Type B pancreatic cell (in vitro differentiated cells): ENCODE measurements around the gene PHF21A. TPM values are rescaled to one million over a fixed set of nuclear protein-coding genes. Genes with fewer than 3 reads are reported as not detected.

Source experiments
- DNase-seq: peaks from one replicate; pipeline ENCODE4 v3.0.0; 2021; ENCODE audit warnings: mixed read lengths; ENCODE audit not compliant: unreplicated experiment; ENCODE audit errors: extremely low spot score
- H3K27ac Mint-ChIP-seq: 2 replicates; pipeline ENCODE4 v1.8.0; 2021; ENCODE audit warnings: mild to moderate bottlenecking, mixed read lengths
- H3K27me3 Mint-ChIP-seq: 2 replicates; pipeline ENCODE4 v1.8.0; 2021; ENCODE audit warnings: mixed read lengths
- H3K36me3 Mint-ChIP-seq: 2 replicates; pipeline ENCODE4 v1.8.0; 2021; ENCODE audit warnings: mixed read lengths
- H3K4me1 Mint-ChIP-seq: one replicate; pipeline ENCODE4 v1.8.0; 2021; ENCODE audit warnings: mixed read lengths; ENCODE audit not compliant: unreplicated experiment
- H3K4me3 Mint-ChIP-seq: 2 replicates; pipeline ENCODE4 v1.8.0; 2021; ENCODE audit warnings: mild to moderate bottlenecking, mixed read lengths
- H3K9me3 Mint-ChIP-seq: 2 replicates; pipeline ENCODE4 v1.8.0; 2021; ENCODE audit warnings: mixed read lengths
- total RNA-seq: library from RNA; stranded (reverse); gene quantifications from 2 replicates; pipeline ENCODE4 v1.2.1, GENCODE V29; 2021; ENCODE audit warnings: low replicate concordance
- TF ChIP-seq, protein P1 (sequence below): fragments of 200-600 bp; sonication (generic); conservative IDR thresholded peaks from 2 replicates; pipeline ENCODE4 v1.5.0; 2021; ENCODE audit warnings: antibody characterized with exemption, mild to moderate bottlenecking

Gene PHF21A
- total RNA-seq, 1 donor from 2014 or later, result 62.4 TPM

DNA sequence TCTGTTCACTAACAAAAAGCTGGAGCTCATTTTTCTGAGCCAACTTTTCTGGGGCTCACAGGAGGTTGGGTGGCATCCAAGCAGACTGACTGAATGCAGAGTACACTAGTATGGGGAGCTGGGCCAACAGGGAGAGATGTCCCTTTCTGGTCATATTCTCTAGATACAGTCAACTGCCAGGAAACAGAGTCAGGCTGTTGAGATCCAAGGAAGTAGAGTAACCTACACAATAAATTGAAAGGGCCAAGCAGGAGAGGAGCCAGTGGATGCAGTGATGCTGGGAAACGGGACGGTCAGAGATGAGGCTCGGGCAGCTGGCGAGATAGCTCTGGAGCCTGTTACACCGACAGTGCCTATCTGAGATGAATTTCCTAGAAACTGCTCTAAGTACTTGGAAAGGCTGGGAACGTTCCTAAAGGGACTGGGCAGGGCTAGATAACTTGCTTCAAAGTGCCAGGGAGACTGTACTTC is 127.7 kb downstream of the PHF21A start:
- no peak overlapping the region for H3K4me3 Mint-ChIP-seq
- H3K9me3 Mint-ChIP-seq, result no peaks in the 10 kb centered on the region
- H3K27me3 Mint-ChIP-seq, result no peaks in the 10 kb centered on the region
- TF ChIP-seq, protein P1, sequence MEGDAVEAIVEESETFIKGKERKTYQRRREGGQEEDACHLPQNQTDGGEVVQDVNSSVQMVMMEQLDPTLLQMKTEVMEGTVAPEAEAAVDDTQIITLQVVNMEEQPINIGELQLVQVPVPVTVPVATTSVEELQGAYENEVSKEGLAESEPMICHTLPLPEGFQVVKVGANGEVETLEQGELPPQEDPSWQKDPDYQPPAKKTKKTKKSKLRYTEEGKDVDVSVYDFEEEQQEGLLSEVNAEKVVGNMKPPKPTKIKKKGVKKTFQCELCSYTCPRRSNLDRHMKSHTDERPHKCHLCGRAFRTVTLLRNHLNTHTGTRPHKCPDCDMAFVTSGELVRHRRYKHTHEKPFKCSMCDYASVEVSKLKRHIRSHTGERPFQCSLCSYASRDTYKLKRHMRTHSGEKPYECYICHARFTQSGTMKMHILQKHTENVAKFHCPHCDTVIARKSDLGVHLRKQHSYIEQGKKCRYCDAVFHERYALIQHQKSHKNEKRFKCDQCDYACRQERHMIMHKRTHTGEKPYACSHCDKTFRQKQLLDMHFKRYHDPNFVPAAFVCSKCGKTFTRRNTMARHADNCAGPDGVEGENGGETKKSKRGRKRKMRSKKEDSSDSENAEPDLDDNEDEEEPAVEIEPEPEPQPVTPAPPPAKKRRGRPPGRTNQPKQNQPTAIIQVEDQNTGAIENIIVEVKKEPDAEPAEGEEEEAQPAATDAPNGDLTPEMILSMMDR, result no peak
- H3K4me1 Mint-ChIP-seq, result peaks cover 30% of the 10 kb centered on the region
- no peak overlapping the region for H3K27ac Mint-ChIP-seq
- H3K36me3 Mint-ChIP-seq, result peaks cover 5% of the 10 kb centered on the region
- no peak for DNase-seq

DNA sequence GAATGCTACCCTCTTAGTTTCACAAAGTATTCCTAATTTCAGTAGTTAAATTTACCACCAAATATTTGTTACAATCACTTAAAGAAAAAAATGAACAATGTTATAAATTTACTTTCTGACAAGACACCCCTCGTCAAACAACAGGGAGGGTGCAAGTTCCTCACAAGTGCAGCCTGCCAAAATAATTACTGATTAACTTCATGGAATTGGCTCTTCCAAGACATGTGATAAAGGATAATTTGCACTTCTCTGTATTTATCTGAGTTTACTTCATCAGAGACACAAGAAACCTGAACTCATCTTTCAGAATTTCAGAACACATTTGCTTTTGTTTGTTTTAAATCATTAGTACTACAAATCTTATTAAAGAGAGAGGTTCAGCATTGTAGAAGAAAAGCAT is 132.3 kb downstream of the PHF21A start:
- H3K9me3 Mint-ChIP-seq, result no peaks in the 10 kb centered on the region
- peaks cover 25% of the 10 kb centered on the region for H3K4me1 Mint-ChIP-seq
- TF ChIP-seq, protein P1, result no peak
- no peak overlapping the region for H3K4me3 Mint-ChIP-seq
- no peaks in the 10 kb centered on the region for H3K27me3 Mint-ChIP-seq
- peaks cover 5% of the 10 kb centered on the region for H3K36me3 Mint-ChIP-seq
- H3K27ac Mint-ChIP-seq, result no peak overlapping the region
- DNase-seq, result no peak

DNA sequence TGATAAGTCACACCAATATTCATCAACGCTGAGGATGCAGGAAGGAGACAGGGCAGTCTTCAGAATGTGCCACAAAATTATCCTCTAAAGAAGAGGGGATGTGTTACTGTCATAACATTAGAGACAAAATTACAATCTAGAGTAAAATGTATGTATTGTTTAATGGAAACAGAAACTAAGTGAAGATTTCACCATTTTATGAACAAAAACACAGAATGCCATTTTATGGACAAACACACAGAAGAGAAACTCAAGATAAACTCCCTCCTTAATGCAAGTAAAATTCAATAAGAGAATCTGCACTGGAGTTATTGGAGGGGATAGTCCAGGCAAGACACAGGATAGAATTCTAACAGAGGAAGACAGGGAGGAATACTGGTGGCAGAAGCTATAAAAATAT is 136.0 kb downstream of the PHF21A start:
- Mint-ChIP-seq H3K36me3 (no peaks in the 10 kb centered on the region), H3K4me1 (peaks cover 26% of the 10 kb centered on the region), H3K27me3 (no peaks in the 10 kb centered on the region), H3K9me3 (no peaks in the 10 kb centered on the region), H3K27ac (no peak overlapping the region), H3K4me3 (no peak overlapping the region)
- no peak for DNase-seq
- TF ChIP-seq, protein P1, result no peak

DNA sequence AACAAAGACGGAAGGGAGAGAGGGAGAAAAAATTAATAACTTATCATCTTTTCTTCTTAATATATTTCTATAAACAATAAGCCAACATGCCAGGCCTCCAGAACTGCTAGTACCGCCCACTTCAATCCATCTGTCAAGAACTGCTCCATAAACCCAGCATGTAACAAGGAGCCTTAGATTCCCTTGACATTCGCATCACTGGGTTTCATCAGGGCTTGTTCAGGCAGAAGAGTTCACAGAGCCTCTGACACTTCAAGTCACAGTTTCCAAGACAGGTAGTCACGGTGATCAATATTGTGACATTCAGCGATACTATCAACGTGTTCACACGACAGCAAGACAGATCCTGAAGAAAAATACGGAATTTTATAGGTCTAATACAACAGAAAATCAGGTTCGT is 137.1 kb downstream of the PHF21A start:
- peaks cover 26% of the 10 kb centered on the region for H3K4me1 Mint-ChIP-seq
- H3K27ac Mint-ChIP-seq, result no peak overlapping the region
- peaks cover 8% of the 10 kb centered on the region for H3K36me3 Mint-ChIP-seq
- TF ChIP-seq, protein P1, result no peak
- no peak for DNase-seq
- no peaks in the 10 kb centered on the region for H3K9me3 Mint-ChIP-seq
- H3K27me3 Mint-ChIP-seq, result no peaks in the 10 kb centered on the region
- H3K4me3 Mint-ChIP-seq, result no peak overlapping the region

DNA sequence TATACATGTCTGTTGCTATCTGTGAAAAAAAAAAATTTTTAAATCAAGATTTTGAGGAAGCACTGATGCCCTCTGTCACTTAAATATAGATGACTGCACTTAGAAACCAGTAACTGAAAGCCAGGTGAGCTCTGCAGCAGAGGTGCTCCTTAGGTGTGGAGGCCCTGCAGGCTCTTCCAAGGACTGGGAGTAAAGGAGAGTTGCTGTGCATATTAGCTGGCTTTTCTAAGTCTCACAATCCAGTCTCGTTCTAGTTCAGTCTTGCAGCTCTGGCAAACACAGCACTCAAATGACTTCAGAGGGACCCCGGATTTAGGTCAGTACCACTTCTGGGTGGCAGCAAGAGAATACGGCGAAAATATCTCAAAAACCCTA is 137.8 kb downstream of the PHF21A start:
- H3K4me1 Mint-ChIP-seq, result peaks cover 26% of the 10 kb centered on the region
- no peak for DNase-seq
- peaks cover 11% of the 10 kb centered on the region for H3K36me3 Mint-ChIP-seq
- H3K27me3 Mint-ChIP-seq, result no peaks in the 10 kb centered on the region
- TF ChIP-seq, protein P1, result no peak
- no peak overlapping the region for H3K4me3 Mint-ChIP-seq
- H3K27ac Mint-ChIP-seq, result peak overlapping the region; percentile 45
- H3K9me3 Mint-ChIP-seq, result no peaks in the 10 kb centered on the region
